ENCODE data around the gene SESN1.
"Not testable (repeated sequence)": the region's sequence is repeated elsewhere in the genome, so short reads cannot be mapped to it uniquely, and the experiment has no call there.

Gene SESN1

DNA sequence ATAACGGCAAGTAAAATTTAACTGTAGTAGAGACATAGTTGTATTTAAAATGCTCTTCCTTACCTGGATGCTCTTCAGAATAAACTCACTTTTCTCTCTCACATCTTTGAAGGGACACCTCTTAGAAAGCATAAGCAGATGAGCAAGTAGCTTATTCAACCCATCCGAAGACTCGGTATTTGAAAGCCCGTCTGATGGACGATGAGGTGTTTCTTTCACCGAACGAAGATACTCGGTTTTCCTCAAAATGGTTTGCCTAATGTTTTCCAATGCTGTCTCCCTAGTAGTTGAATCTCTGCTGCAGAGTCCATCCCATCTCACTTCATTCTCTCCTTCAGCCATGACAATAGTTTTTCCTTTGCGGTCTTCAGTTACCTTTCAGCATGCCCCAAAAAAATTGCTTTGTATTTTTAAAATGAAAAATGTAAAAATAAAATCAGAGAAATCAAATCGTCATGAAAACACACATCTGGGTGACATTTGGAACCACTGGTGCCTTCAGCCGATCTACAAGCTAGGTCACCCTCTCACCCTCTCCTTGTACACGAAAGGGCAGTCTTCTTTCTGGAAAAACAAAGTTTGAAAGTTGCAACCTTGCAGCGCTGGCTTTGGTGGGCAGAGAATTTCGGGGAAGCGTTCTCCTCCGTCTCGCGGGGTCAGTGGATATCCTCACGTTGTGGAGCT, 772 bp downstream of the SESN1 start:
- no peak for DNase-seq

DNA sequence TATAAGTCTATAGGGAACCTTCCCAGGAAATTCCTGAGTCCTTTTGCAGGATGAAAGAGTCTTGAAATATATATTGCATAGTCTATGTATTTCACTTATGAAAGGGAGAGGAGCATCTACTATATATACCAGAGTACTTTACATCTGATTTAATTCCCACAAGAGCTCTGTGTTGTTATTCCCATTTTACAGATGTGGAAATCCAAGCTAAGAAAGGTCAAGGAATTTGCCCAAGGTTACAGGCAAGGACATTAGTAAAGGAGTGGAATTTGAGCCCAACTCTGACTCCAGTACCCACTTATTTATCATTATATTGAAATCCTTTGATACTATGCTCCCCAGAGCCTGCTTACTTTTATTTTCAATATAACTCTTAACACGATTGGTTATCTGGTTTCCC, 2.6 kb downstream of the SESN1 start:
- no peak for DNase-seq

DNA sequence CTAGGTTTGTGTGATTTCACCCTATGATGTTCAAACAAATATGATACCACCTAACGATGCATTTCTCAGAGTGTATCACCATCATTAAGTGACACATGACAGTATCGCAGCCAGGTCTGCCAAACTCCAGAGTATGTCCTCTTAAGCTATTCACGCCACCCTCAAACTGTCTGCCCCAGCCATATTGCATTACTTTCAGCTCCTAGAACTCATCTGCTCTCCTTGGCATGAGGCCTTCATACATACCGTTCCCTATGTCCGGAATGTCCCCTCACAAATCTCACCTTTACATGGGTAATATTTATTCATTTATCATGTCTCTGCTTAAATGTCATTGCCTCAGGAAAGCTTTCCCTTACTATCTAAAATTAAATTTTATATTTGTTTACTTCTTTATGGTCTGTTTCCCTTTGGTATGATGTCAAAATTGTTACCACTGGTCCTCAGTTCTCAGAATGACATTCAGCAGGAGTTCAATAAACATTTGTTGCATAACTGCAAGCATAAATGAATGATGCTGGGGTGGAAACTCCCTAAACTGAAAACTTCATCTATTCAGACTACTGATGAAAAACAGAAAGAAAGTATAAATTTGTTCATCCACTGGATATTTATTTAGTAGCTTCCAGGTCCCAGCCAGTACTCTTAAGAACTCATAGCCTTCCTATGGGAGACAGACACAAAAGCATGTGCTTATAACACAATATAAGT, 3.2 kb downstream of the SESN1 start:
- DNase-seq: no peak

DNA sequence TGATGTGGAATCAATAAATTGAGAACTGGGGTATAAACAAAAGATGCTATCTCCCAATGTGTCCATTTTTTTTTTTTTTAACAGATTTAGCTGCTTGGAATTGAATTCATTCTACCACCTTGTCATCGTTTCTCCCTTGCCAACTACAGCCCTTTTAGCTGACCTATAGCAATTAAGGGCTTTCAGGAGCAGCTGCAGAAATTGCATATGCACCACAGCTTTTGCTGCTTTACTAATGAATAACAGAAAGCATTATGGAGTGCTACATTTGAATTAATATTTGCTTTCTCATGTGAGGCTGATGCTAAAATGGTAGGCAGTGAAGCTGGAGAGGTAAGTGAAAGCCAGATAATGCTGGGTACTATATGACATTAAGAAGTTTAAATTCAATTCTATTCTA, 5.7 kb downstream of the SESN1 start:
- no peak for DNase-seq

DNA sequence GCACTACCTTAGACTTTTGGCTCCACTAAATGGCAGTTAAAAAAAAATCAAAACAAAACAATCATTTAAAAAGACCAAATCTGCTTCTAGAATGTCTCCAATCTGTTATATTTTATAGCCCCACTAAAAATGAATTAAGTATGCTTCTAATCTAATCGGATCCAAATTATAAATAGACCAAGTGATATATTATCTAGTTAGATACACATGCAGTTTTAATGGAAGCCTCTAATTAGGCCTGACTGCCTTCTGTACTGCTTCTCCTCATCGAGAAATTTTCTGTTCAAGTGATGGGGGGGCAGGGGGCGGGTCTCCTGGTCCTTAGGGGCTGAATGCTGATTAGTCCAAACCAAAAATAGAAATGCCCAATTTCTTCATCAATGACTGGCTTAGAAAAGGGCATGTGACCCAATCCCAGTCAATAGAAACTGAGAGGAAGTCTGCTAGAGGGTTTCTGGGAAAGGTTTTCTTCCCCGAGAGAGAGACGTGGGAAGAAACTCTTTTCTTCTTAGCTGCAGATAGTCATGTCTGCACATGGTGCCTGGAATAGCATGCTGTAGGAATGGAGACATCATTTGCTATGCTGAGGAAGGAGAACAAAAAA, 6.9 kb downstream of the SESN1 start:
- DNase-seq: no peak

DNA sequence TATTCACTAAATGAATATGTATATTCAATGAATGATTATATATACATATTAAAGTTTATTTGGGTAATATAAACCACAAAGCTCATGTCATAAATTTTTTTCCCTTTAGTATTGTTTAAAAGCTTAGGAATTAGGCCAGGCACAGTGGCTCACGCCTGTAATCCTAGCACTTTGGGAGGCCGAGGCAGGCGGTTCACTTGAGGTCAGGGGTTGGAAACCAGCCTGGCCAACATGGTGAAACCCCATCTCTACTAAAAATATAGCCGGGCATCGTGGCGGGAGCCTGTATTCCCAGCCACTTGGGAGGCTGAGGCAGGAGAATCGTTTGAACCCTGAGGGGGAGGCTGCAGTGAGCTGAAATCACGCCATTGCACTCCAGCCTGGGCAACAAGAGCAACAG, 10.5 kb downstream of the SESN1 start:
- DNase-seq: not testable (repeated sequence)

DNA sequence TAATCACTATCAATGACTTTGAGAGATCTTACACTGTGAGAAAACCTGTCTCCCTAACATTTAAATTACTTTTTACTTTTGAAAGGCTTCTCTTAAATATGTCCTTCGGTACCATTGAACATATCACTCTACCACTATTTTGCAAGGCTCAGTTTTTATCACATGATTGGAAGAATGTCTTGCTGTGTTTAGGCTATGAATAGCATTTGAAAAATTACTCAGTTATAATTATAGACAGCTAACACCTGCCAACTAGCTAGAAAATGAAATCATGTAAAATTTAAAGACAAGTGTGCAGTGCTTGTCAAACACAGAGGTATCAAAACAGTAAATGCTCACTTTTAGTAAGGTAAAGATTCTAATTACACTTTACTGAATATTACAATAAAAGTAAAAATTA, 11.0 kb downstream of the SESN1 start:
- DNase-seq: no peak

DNA sequence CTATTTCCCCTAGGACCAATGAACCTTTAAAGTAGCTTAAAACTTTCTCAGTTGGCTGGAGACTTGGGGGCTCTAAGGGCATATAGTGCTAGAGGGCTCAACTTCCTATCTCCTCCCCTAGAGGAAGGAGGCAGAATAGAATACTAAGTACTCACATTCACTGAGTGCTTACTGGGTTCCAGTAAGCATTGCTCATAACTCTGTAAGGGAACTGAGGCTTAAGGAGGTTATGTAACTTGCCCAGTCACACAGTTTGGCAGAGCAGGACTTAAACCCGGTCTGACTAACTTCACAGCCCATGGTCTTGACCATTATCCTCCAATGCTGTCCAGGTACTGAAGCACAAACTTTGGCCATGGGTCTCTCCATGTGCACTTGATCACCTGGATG, 12.5 kb downstream of the SESN1 start:
- no peak for DNase-seq

DNA sequence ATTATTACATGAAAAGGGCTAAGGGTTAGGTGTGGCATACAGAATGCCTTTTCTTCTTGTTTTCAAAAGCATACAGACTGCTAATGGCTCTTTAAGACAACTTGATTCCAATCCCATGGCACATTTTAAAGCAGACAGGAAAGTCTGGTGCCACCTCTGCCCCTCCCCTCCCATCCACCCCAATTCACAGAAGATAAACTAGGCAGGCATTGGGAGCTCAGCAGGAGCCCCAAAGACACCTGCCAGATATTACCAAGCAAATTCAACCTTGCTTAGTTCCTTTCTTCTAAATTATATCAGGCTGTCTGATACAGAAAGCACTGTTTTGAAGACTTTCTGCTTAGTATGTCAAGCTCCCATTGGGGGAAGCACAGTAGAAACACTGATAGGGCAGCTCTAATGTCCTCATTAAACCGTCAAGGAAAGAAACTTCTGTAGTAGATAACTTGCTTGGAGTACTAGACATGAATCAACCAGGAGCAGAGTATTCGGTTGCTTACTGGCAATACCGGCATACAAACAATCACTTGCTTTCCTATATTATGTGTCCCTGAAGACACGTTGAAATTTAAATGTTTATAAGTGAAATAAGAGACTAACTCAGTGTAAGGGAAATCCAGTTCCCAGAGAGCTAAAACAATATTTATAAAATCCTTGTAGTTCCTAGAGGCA, 13.0 kb downstream of the SESN1 start:
- no peak for DNase-seq

DNA sequence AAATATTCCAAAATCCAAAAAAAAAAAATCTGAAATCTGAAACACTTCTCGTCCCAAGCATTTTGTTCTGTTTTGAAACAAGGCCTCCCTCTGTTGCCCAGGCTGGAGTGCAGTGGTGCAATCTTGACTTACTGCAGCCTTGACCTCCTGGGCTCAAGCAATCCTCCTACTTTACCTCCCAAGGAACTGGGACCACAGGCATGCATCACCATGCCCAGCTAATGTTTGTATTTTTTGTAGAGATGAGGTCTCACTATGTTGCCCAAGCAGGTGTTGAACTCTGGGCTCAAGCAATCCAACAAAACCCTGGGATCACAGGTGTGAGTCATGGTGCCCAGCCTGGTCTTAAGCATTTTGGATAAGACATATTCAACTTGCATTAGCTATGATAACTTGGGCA, 13.6 kb downstream of the SESN1 start:
- no peak for DNase-seq

DNA sequence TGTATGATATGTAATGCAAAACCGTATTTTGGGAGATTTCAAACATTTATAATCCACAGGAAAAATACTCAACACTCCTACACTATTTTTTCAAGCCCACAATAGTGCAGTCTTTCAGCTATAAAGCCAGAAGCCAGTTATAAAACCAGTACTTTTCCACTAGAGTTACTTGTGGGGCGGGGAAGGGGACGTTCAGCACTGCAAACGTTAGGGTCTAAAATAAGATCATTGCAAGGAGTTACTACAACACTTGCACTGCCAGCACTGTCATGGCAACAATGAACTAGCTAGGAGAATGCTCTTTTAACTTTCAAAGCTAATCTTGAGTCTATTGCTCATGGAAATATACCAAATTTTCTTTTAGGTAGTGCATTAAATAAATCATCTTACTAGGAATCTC, 14.7 kb downstream of the SESN1 start:
- DNase-seq: no peak

DNA sequence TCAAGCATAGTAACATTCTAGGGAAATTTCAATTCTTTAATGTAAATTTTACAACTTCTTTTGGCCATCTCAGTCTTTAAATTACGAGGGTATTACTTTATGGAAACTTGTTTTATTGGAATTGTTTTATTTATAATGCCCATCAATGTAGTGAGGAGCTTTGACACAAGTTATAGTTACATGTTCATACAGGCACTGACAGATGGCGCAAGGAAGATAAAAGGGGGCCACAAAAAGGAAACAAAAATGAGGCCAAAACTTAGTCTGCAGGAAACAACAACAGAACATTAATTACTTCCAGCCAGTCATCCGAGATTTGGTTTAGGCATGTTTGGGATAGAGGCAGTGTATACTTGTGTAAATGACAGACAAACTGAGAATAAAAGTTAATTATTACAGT, 18.3 kb downstream of the SESN1 start:
- no peak for DNase-seq

DNA sequence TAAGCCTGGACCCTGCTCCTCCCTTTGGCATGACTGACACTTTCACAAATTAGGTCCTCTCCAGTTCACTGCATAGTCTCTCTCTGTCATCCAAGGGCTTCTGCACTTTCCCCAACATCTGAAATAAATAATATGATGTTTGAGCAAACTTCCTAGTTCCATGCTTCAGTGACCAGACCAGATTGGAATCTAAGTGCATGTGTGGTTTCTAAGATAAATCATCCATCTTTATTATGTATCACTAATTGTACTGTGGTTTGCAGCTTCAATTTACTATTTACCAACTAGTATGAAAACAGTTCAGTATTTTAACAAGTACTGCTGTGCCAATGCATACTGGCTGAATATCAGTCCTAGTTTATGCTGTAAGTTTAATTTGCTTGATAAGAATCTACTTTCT, 18.7 kb downstream of the SESN1 start:
- no peak for DNase-seq

DNA sequence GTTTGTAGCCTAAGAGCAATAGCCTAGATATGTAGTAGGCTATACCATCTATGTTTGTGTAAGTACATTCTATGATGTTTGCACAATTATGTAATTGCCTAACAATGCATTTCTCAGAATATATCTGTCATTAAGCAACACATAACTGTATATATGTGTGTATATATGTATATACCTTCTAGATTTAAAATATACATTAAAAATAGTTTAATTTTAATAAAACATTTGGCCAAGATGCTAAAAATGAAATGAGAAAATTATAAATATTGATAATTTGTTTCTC, 20.6 kb downstream of the SESN1 start:
- DNase-seq: no peak

DNA sequence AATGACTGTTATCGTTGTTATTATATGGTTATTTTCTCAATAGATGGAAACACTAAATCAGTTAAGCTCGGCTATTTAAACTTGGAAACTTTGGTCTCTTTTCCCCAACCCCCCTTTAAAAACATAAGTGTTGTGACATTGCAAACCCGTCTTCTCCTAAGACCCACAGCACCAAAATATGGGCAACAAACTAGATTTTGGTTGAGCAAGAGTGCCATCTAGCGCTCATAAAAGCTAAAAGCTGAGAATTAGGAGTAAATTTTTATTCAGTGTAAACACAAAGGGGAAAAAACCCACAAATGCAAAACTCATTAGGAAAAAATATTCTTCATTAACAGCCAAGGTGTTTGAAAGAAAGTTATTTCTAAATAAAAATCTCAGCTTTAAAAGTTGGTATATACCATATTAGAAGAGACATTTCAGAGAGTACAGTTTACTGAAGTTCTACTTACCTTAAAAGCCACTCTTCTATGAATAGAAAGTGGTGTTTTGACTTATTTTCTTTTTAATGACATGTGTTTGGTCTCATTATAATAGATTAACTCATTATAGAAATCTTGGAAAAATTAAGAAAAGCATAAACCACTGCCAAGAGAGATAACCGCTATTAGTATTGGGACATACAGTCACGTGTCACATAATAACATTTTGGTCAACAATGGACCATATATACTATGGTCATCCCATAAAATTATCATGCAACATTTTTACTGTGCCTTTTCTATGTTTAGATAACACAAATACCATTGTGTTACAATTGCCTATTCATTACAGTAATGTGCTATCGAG, 21.1 kb downstream of the SESN1 start:
- no peak for DNase-seq

DNA sequence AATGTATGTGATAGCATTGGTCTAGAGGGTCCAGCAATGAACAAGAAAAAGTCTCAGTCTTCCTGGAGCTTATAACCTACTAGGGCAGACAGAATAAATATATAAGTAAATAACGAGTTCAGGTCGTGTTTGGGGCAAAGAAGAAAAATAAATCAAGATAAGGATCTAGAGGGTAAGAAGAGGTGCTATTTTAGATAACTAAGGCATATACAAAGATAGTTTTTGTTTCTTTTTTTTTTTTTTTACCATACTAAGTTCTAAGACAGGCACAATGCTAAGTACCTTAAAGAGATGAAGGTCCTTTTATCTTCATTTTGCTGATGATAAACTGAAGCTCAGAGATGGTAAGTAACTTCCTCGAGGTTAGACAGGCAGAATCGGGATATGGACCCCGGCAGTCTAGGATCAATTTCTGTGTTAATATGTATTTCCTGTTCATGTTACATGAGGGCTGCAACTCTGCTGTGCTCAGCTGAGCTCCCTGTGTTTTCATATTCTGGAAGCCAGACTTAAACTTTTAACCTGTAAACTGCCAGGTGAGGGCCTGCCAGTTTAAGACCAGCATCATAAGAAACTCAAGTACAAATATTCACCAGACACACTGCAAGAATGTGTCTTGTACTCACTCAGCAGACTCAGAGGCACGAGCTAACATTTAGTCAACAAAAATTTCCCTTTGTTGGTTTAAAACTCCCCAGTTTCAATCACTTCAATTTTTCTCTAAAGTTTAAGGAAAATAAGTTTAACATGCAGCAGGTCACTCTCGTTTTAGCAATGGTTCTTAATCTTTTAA, 23.3 kb downstream of the SESN1 start:
- DNase-seq: no peak

DNA sequence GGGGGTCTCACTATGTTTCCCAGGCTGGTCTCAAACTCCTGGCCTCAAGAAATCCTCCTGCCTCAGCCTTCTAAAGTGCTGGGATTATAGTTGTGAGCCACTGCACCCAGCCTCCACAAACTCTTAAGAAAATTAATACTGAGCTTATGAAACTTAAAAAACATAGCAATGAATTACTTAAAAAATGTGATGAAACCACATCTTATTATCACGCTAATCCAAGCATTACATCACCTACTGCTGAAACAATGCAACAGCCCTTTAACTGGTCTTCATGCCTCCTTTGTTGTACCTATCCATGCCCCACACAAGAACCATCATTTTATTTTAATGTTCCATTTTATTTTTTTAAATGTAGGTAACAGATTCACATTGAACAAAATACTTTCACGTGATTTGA, 24.9 kb downstream of the SESN1 start:
- no peak for DNase-seq

DNA sequence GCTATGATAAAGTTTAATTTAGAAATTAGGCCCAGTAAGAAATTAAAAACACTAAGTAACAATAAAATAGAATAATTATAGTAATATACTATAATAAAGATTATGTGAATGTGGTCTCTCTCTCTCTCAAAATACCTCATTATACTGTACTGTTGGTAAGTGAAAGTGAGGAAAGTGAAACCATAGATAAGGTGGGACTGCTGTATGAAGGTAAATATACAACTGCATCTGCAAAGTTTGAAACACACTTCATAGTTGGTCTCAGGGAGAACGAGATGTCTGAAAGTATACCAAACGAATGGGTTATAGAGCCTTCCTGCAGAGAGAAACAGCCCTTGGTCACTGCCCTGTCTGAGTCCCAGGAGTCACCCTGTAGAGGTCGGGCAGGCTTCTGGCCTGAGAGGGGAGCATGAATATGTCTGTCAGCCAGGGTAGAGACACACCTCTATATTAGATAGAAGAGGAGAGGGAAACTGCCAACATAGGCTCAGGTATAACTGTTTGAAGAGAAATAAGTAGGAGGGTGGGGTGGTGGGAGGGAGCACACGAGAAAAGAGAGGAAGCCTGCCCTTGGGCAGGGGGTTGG, 31.8 kb downstream of the SESN1 start:
- no peak for DNase-seq

DNA sequence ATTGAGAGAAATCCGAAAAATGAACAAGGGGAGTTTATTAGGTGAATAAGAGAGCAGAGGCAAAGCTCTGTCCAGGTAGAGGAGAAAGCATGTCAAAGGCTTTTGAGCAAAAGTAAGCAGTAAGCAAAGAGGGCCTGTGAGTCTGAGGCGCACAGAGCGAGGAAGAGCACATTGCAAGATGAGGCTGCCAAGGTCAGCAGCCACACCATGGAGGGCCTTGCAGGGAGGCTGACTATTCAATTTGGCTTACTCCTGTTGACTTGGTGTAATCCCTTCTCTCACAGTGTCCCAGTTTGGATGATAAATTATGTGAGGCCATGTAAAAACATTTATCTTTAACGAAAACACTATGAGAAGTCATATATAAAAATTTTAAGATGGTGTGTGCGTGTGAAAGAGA, 32.4 kb downstream of the SESN1 start:
- no peak for DNase-seq

DNA sequence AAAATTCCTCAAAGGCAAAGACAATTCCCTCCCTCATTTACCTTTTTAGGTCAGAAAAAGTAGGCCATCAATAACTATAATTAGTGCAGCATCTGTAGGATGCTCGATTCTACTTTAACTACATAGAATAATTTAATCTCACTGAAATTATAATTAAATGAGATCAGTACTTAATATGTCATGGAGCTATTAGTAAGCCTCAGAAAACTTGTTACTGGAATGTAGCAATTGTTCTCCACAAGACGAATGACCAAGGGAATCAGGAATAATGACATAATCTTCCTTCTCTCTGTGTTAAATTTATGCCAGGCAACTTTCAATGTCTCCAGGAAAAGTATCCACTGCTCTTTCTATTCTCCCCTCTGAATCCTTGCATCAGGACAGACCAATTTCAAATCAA, 34.1 kb downstream of the SESN1 start:
- DNase-seq: no peak

DNA sequence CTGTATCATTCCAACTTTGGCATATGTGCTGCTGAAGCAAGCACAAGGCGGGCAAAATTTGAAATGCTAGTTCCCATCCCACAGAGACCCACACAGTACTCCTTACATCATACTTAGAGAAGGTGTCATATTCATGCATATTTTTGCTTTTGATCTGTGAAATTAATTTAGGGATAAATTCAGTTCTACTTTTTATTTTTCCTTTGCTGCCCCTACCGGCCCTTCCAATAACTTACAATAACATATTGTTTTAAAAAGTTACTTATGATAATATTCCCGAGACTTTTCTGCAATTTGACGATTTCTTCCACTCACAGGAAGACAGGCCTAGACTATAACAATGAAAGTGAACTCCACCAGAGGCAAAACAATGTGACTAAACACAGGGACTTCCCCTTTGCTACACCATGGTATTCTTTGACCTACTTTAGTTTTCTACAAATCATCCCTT, 35.0 kb downstream of the SESN1 start:
- DNase-seq: no peak

DNA sequence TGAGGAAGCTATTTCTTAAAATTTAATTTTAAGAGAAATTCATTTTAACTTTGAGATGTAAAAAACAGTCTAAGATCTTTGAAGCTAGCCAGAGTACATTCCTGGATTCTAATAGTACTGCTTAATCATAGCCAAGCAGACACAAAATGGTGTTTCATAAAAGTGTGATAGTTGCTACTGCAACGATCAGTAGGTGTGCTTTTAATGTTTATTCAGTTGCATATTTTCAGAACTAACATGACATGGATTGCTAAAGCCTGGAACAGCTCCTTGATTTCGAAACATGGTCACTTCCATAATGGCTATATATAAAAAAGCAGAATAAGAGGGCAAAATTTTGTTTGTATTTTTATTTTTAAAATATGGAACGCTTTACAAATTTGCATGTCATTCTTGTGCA, 35.5 kb downstream of the SESN1 start:
- DNase-seq: no peak

Measured in activated CD4-positive, alpha-beta T cell treated with anti-CD3 and anti-CD28 coated beads for 1 hour (primary cell).